ENCODE data around the gene SLC39A3.

SLC39A3 gene

DNA sequence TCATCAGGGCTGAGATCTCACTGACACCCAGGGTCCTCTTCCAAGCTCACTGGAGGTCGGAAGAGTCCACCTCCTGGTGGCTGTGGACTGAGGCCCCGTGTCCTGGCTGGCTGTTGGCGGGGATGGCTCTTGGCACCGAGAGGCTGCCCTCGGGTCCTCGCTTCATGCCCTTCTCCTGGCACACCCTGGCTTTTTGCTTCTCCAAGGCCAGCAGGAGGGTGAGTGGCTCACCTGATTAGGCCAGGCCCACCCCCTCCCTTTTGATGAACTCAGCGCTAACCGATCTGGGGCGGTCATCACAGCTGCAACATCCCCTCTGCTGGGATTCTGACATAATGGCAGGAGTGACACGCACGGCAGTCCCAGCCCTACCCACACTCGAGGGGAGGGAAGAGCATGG, 4.4 kb downstream of the SLC39A3 start:
- Mint-ChIP-seq H3K4me3 (no peak overlapping the region), H3K27me3 (peaks cover 4% of the 10 kb centered on the region), H3K27ac (no peak overlapping the region), H3K9me3 (no peaks in the 10 kb centered on the region), H3K4me1 (peaks cover 36% of the 10 kb centered on the region)
- DNase-seq (no peak), ATAC-seq (no peak)

DNA sequence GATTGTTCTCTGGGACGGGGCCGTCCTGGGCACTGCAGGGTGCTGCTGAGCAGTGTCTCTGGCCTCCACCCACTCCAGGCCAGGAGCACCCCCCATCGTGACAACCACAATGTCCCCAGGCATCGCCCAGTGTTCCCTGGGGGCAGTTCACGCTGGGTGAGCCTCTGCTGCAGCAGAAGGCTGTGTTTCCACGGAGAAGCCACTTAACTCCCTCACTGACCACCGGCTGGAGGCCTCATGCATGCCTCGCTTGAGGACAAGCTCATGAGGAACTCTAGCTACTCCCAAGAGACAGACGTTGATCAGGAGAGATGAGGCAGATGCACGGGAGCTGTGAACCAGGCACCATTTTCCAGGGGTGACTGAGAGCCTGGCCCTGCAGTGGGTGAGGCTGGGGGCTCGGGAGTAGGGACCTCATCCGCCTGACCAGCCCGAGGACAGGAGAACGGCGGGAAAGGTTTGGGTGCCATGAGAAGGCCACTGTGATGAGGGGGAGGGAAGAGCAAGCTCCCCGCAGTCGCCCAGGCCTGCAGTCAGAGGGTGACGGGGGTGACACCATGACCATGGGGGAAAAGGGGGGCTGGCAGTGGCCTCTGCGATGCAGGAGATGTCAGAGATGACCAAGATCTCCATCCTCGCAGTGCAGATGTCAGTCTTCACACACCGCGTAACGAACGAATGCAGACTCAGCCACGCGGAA, 5.1 kb downstream of the SLC39A3 start:
- peaks cover 31% of the 10 kb centered on the region for H3K4me1 Mint-ChIP-seq
- H3K9me3 Mint-ChIP-seq: no peaks in the 10 kb centered on the region
- no peak overlapping the region for H3K27ac Mint-ChIP-seq
- H3K27me3 Mint-ChIP-seq: no peaks in the 10 kb centered on the region
- no peak for ATAC-seq
- DNase-seq: no peak
- H3K4me3 Mint-ChIP-seq: no peak overlapping the region

DNA sequence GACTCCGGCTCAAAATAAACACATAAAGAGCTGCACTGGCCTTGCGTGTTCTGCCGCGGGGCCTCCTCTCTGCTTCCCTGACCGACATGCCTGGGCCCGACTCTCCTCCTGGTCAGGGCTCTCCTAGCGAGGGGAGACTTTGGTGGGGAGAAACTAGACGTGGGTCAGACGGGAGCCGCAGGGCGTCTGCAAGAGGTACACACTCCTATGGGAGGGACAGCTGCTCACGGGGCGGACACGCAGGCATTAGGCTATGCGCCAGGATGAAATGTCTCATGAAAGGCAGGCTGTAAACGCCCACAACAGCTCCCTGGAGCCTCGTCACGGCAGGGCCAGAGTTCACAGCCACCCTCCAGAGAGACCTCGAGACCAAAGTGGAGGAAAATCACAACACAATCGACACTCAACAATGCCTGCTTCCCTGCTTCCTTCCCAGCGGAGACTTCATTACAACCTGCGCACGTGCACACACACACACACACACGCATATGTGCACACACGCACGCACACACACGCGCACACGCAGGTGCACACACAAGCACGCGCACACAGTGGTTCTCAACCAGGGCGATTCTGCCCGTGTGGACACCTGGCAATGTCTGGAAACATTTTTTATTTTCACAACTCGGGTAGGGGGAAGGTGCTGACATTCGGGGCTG, 5.8 kb downstream of the SLC39A3 start:
- ATAC-seq (no peak), DNase-seq (no peak)
- Mint-ChIP-seq H3K27ac (no peak overlapping the region), H3K27me3 (no peaks in the 10 kb centered on the region), H3K4me3 (no peak overlapping the region), H3K9me3 (no peaks in the 10 kb centered on the region), H3K4me1 (peaks cover 27% of the 10 kb centered on the region)

DNA sequence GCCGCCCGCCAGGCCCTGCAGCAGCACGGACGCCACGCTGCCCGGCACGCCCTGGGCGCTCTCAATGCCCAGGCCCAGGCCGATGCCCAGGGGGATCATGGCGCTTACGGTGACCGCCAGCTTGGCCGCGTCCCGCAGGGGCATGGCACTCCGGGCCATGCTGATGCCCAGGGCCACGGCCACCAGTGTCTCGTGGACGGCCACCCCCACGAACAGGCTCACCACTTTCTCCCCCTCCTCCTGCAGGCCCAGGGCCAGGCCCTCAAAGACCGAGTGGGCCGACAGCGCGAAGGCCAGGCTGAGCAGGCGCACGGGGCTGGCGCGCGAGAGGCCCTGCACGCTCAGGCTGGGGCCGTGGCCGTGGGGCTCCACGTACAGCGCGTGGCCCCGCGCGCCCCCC, 6.9 kb downstream of the SLC39A3 start:
- no peak overlapping the region for H3K27ac Mint-ChIP-seq
- peaks cover under 1% of the 10 kb centered on the region for H3K27me3 Mint-ChIP-seq
- no peak for ATAC-seq
- no peaks in the 10 kb centered on the region for H3K9me3 Mint-ChIP-seq
- peaks cover 16% of the 10 kb centered on the region for H3K4me1 Mint-ChIP-seq
- no peak for DNase-seq
- H3K4me3 Mint-ChIP-seq: no peak overlapping the region

- no peak overlapping the region for H3K27ac Mint-ChIP-seq
- ATAC-seq: peak; percentile 35
Measured at GRCh38 chr19:2732157-2732725, 7.6 kb downstream of the SLC39A3 start.

GRCh38 chr19:2731181-2731995, 8.4 kb downstream of the SLC39A3 start:
- peaks cover 16% of the 10 kb centered on the region for H3K27me3 Mint-ChIP-seq
- peaks cover 13% of the 10 kb centered on the region for H3K4me1 Mint-ChIP-seq
- peak overlapping the region; percentile 19 to 42 for H3K27ac Mint-ChIP-seq
- H3K9me3 Mint-ChIP-seq: no peaks in the 10 kb centered on the region
- DNase-seq (no peak), ATAC-seq (peak; percentile 18)
- no peak overlapping the region for H3K4me3 Mint-ChIP-seq

More at GRCh38 chr19:2732157-2732725, 7.6 kb downstream of the SLC39A3 start:
- peaks cover 7% of the 10 kb centered on the region for H3K27me3 Mint-ChIP-seq
- H3K4me3 Mint-ChIP-seq: no peak overlapping the region
- peaks cover 13% of the 10 kb centered on the region for H3K4me1 Mint-ChIP-seq
- no peak for DNase-seq
- H3K9me3 Mint-ChIP-seq: no peaks in the 10 kb centered on the region

GRCh38 chr19:2729943-2730818, 9.6 kb downstream of the SLC39A3 start:
- H3K4me1 Mint-ChIP-seq: peaks cover 18% of the 10 kb centered on the region
- H3K27ac Mint-ChIP-seq: no peak overlapping the region
- ATAC-seq: no peak
- H3K27me3 Mint-ChIP-seq: peaks cover 22% of the 10 kb centered on the region
- H3K4me3 Mint-ChIP-seq: no peak overlapping the region
- no peaks in the 10 kb centered on the region for H3K9me3 Mint-ChIP-seq
- no peak for DNase-seq

GRCh38 chr19:2728783-2729387, 10.9 kb downstream of the SLC39A3 start:
- no peak for ATAC-seq
- peaks cover 30% of the 10 kb centered on the region for H3K27me3 Mint-ChIP-seq
- no peak overlapping the region for H3K4me3 Mint-ChIP-seq
- no peaks in the 10 kb centered on the region for H3K9me3 Mint-ChIP-seq
- H3K4me1 Mint-ChIP-seq: peaks cover 12% of the 10 kb centered on the region
- no peak for DNase-seq
- no peak overlapping the region for H3K27ac Mint-ChIP-seq

- Mint-ChIP-seq H3K27ac (no peak overlapping the region), H3K4me3 (no peak overlapping the region), H3K27me3 (peaks cover 43% of the 10 kb centered on the region), H3K9me3 (no peaks in the 10 kb centered on the region), H3K4me1 (peaks cover 12% of the 10 kb centered on the region)
- ATAC-seq: no peak
- no peak for DNase-seq
Measured at GRCh38 chr19:2727640-2727944, 12.2 kb downstream of the SLC39A3 start.

GRCh38 chr19:2726904-2727639, 12.7 kb downstream of the SLC39A3 start:
- no peak for DNase-seq
- no peaks in the 10 kb centered on the region for H3K9me3 Mint-ChIP-seq
- H3K4me3 Mint-ChIP-seq: no peak overlapping the region
- peaks cover 48% of the 10 kb centered on the region for H3K27me3 Mint-ChIP-seq
- peaks cover 12% of the 10 kb centered on the region for H3K4me1 Mint-ChIP-seq
- no peak for ATAC-seq
- H3K27ac Mint-ChIP-seq: peak overlapping the region in 1 of 2 donors; percentile 27

- ATAC-seq (no peak), DNase-seq (no peak)
- H3K27me3 Mint-ChIP-seq: peaks cover 56% of the 10 kb centered on the region
- H3K4me3 Mint-ChIP-seq: no peak overlapping the region
- H3K9me3 Mint-ChIP-seq: no peaks in the 10 kb centered on the region
- H3K4me1 Mint-ChIP-seq: peaks cover 12% of the 10 kb centered on the region
- no peak overlapping the region for H3K27ac Mint-ChIP-seq
Measured at GRCh38 chr19:2726160-2726855, 13.5 kb downstream of the SLC39A3 start.

DNA sequence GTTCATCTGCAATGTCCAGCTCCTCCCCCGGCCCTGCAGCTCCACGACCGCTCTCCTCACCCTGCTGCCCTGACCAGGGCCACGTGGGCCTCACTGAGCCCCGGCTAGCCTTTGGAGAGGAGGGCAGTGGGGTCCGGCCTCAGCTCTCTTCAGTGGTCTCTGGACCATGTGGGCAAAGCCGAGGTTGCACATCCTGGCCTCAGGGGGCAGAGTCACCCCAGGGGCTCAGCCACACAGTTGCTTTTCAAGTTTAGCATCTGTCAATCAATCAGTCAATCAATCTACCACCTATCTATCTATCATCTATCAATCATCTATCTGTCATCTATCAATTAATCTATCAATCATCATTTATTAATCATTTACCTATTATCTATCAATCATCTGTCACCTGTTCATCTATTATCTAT, 15.7 kb downstream of the SLC39A3 start:
- no peak overlapping the region for H3K27ac Mint-ChIP-seq
- peaks cover 21% of the 10 kb centered on the region for H3K4me1 Mint-ChIP-seq
- ATAC-seq (no peak), DNase-seq (no peak)
- no peak overlapping the region for H3K4me3 Mint-ChIP-seq
- H3K9me3 Mint-ChIP-seq: no peaks in the 10 kb centered on the region
- H3K27me3 Mint-ChIP-seq: peaks cover 72% of the 10 kb centered on the region

DNA sequence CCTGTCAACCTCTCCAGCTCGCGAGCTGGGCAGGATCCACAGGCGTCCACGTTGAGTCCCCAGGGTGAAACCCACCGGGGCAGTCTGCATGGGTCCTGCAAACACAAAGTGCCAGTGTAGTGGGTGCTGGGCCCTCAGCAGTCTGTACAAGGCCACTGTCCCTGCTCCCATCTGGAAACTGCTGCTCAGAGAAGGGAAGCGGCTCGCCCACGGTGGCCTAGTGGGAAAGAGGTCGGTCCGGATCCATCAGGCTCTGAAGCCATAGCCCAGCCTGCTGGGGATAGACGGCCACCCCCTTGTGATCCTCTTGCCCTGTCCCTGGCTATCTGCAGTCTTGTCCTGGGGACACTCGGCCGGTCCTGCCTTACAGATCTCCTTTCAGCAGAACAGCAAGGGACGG, 16.1 kb downstream of the SLC39A3 start:
- ATAC-seq (no peak), DNase-seq (no peak)
- Mint-ChIP-seq H3K4me1 (peaks cover 21% of the 10 kb centered on the region), H3K9me3 (no peaks in the 10 kb centered on the region), H3K27ac (no peak overlapping the region), H3K27me3 (peaks cover 76% of the 10 kb centered on the region), H3K4me3 (no peak overlapping the region)

- peaks cover 21% of the 10 kb centered on the region for H3K4me1 Mint-ChIP-seq
- H3K27ac Mint-ChIP-seq: no peak overlapping the region
- peaks cover 77% of the 10 kb centered on the region for H3K27me3 Mint-ChIP-seq
- H3K4me3 Mint-ChIP-seq: no peak overlapping the region
- ATAC-seq (no peak), DNase-seq (no peak)
- no peaks in the 10 kb centered on the region for H3K9me3 Mint-ChIP-seq
Measured at GRCh38 chr19:2723345-2723715, 16.5 kb downstream of the SLC39A3 start.

All from stimulated activated naive CD8-positive, alpha-beta T cell treated with anti-CD3 and anti-CD28 coated beads, Interleukin-15, amount 100 ng/mL, for 72 hours (primary cell).